Prostate gland (tissue), 2 donors: ENCODE measurements around the gene TAF8. TPM values are rescaled to one million over a fixed set of nuclear protein-coding genes. Genes with fewer than 3 reads are reported as not detected.
"Not testable (repeated sequence)": the region's sequence is repeated elsewhere in the genome, so short reads cannot be mapped to it uniquely, and the experiment has no call there.

Experiments
- DNase-seq: peaks from one replicate; pipeline ENCODE4 v3.0.0-alpha.2; 2019; ENCODE audit warnings: low spot score
- H3K27ac ChIP-seq, 2 donors: fragments of 200-600 bp; sonication (generic); 2 replicates each; pipeline ENCODE4 v1.5.1; 2017 to 2019
- H3K27me3 ChIP-seq: fragments of 200-600 bp; sonication (generic); replicated peaks from 2 replicates; pipeline ENCODE4 v1.5.1; 2019; ENCODE audit not compliant: insufficient read depth
- H3K36me3 ChIP-seq, 2 donors: fragments of 200-600 bp; sonication (generic); 1 replicate in 1 of 2; 2 replicates in 1 of 2; pipeline versions ENCODE4 v1.5.1 to v1.8.1; 2017 to 2019
- H3K4me1 ChIP-seq: fragments of 200-600 bp; sonication (generic); replicated peaks from 2 replicates; pipeline ENCODE4 v1.5.1; 2019
- H3K4me3 ChIP-seq, 2 donors: fragments of 200-600 bp; sonication (generic); 2 replicates each; pipeline ENCODE4 v1.5.1; 2017 to 2019
- H3K9me3 ChIP-seq: fragments of 200-600 bp; sonication (generic); 2 replicates; pipeline ENCODE4 v1.5.1; 2017
- CTCF ChIP-seq, 4 experiments: fragments of 200-600 bp in 2 of 4; fragments of 450-650 bp in 2 of 4; sonication (generic) in 2 of 4; IDR thresholded peaks; 1 replicate in 3 of 4; 2 replicates in 1 of 4; pipeline ENCODE4 v1.5.1; 2016 to 2019; ENCODE audit warnings: antibody characterized with exemption in 4 of 4, mild to moderate bottlenecking in 2 of 4, moderate library complexity in 2 of 4
- POLR2A ChIP-seq: fragments of 450-650 bp; IDR thresholded peaks from one replicate; pipeline ENCODE4 v1.6.1; 2016; ENCODE audit warnings: antibody characterized with exemption, mild to moderate bottlenecking
- POLR2AphosphoS5 ChIP-seq: sonication (generic); formaldehyde crosslinking; IDR thresholded peaks from one replicate; pipeline ENCODE4 v1.6.1; 2017; ENCODE audit warnings: antibody characterized with exemption
- WGBS: methylation state at CpG from one replicate; pipeline ENCODE4 v1.1.5; 2018; 5-methylcytosine and 5-hydroxymethylcytosine counted together
- intact Hi-C: fragments of 100-400 bp; cut with DNase I; formaldehyde crosslinking; loops from one replicate; pipeline ENCODE4 v1.14.2; 2022
- total RNA-seq, 2 donors: library from RNA; depleted of rRNA; stranded (reverse); fragments of >200 nt; gene quantifications; one replicate each; pipeline ENCODE4 v1.1.0, GENCODE V29; 2016

Gene TAF8
- 10 to 100 TPM; 35.4 to 42.5 TPM for total RNA-seq

DNA sequence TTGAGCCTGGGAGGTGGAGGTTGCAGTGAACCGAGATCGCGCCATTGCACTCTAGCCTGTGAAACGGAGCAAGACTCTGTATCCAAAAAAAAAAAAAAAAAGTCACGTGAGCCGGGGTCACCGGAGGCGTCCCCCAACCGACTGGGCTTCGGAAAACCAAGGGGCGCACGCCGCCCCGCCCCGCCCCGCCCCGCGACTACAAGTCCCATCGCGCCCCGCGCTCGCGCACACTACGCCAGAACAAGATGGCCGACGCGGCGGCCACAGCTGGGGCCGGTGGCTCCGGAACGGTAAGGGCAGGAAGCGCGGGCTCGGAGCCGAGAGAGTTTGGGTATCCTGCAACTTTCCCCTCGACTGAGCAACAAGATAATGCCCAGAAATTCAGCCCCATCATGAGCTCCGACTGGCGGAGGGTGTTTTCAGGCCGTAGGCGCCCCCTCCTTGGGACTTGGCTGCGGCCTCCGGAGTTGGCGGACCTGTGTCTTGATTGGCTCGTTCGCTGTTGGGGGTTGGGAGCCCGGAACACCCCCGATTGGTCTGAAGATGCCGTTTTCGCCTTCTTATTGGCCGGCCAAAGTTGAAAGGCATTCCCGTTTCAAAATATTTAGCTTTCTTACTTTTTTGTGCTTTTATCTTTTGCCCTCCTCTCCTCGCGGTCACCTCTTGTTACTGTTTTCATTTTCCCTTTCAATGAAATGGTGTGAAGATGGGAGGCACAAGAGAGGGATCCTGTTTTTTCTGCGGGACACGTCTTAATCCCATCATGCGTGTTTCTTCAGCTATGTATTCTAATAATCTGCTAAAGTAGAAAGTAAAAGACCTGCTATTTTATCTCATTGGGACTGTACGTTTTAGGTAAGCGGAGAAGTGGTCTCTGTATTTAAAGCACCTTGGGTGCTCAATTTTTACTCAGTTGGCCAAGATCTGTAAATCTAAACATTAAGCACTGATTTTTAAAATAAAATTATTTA, at the start of gene TAF8:
Gene TAF8 (plus strand): TSS at position 228 of the 971 bp plus-strand sequence. CDS start 18 bp downstream, at position 246.
- WGBS, result under 1% methylated on average over 56 of the region's 59 CpGs
- TF ChIP-seq POLR2AphosphoS5, result peak; percentile 88
- peak in 3 of 4 experiments; percentile 10 to 27 (median 25) for TF ChIP-seq CTCF (IDR thresholded peaks at IDR 0.05)
- peak; percentile 76 for TF ChIP-seq POLR2A
- Histone ChIP-seq H3K4me3 (peak within 1 kb of the TSS; percentile 54 to 61), H3K4me1 (peaks cover 22% of the 10 kb centered on the region), H3K27me3 (no peaks in the 10 kb centered on the region), H3K9me3 (no peaks in the 10 kb centered on the region), H3K27ac (peak within 1 kb of the TSS; percentile 90 to 92), H3K36me3 (peaks cover 0 to 1% of the 10 kb centered on the region in 2 donors)
- peak; percentile 91 for DNase-seq
- intact Hi-C loops, result no loop called here

DNA sequence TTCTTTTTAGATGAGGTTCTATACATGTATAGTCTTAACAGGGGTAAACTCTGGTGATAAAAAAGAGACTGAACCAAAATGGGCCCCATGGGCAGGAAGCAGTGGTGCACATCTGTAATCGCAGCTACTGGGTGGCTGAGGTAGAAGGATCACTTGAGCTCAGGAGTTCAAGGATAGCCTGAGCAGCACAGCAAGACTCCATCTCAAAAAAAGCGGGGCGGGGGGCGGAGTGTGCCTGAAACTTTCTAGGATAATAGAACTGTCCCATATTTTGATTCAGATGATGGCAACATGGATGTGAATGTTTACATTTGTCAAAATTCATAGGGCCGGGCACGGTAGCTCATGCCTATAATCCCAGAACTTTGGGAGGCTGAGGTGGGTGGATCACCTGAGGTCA, 48.8 kb upstream of the TAF8 start:
- Histone ChIP-seq H3K4me3 (no peak overlapping the region), H3K36me3 (no peaks in the 10 kb centered on the region), H3K27ac (no peak overlapping the region), H3K27me3 (no peaks in the 10 kb centered on the region), H3K9me3 (no peaks in the 10 kb centered on the region), H3K4me1 (no peaks in the 10 kb centered on the region)
- no peak for DNase-seq
- intact Hi-C loops, result no loop called here
- WGBS, result 97% methylated on average over 6 of the region's 6 CpGs
- TF ChIP-seq POLR2A (no peak), POLR2AphosphoS5 (no peak), CTCF (IDR thresholded peaks at IDR 0.05) (no peak)

- H3K27ac ChIP-seq, intact Hi-C loops, H3K4me1 ChIP-seq, H3K36me3 ChIP-seq, DNase-seq, H3K27me3 ChIP-seq, H3K9me3 ChIP-seq, H3K4me3 ChIP-seq: not testable (repeated sequence)
- WGBS, result 100% methylated on average over 1 of the region's 1 CpG
These were observed 46.7 kb upstream of the TAF8 start for GRCh38 chr6:42003658-42004057.

DNA sequence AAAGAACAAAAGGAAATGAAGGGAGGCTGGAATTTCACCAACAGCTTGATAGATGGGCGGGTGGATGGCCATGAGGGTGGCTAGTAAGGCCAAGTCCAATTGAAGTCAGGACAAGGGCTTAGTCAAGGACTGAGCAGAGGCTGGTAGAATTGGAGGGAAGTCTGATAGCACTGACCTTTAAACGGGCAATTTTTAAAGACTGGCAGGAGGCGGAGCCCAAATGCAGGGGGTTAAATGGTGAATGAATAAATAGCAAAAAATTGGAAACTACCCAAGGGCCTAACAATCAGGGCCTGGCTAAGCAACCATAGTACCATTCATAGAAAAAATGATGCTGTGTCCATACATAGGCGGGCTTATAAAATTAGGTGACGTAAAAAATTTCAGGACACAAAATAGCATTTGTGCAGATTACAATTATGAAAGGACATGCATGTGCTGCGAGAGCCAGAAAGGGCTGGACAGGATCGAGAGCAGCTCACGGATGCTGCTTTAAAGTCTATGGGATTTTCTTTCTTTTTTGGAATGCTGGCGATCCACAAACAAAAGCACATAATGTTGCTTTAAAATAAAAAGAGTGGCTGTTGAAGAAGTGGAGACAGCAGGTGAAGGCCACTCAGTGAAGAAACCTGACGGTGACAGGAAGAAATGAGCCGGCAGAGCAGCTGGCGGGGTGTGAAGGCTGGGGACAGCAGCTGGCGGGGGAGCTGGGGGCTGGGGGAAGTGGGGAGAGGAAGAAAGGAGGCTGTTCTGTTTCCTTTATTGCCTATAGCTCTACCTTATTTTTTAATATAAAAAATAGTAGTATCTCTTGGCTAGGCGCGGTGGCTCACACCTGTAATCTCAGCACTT, 42.8 kb upstream of the TAF8 start:
- no peaks in the 10 kb centered on the region for H3K27me3 ChIP-seq
- DNase-seq, result no peak
- H3K4me3 ChIP-seq, result no peak overlapping the region
- H3K36me3 ChIP-seq, result no peaks in the 10 kb centered on the region
- H3K4me1 ChIP-seq, result no peaks in the 10 kb centered on the region
- intact Hi-C loops, result no loop called here
- WGBS, result 75% methylated on average over 15 of the region's 15 CpGs
- no peak overlapping the region for H3K27ac ChIP-seq
- no peaks in the 10 kb centered on the region for H3K9me3 ChIP-seq
- no peak for TF ChIP-seq CTCF (IDR thresholded peaks at IDR 0.05)
- no peak for TF ChIP-seq POLR2AphosphoS5
- no peak for TF ChIP-seq POLR2A

DNA sequence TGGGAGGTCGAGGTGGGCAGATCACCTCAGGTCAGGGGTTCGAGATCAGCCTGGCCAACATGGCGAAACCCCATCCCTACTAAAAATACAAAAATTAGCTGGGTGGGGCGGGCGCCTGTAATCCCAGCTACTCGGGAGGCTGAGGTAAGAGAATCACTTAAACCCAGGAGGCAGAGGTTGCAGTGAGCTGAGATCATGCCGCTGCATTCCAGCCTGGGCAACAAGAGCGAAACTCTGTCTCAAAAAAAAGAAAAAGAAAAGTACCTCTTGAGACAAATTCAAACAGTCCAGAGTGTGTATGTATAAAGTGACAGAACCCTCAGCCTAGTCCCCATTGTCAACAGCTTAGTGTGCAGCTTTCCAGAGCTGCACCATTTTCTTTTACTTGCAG, 42.2 kb upstream of the TAF8 start:
- H3K4me3 ChIP-seq, H3K27ac ChIP-seq, H3K27me3 ChIP-seq, DNase-seq, intact Hi-C loops, H3K36me3 ChIP-seq, H3K9me3 ChIP-seq, H3K4me1 ChIP-seq: not testable (repeated sequence)
- WGBS, result 90% methylated on average over 8 of the region's 8 CpGs
